Left ventricle myocardium superior (tissue), 1 donor: ENCODE measurements around the gene ABLIM1. TPM values are rescaled to one million over a fixed set of nuclear protein-coding genes. Genes with fewer than 3 reads are reported as not detected.

Experiments used
- ATAC-seq: fragments of 200-7000 bp; cut with Tn5 transposase; one replicate; pipeline ENCODE4 v1.9.1; 2020; ENCODE audit warnings: mild to moderate bottlenecking, moderate library complexity
- DNase-seq: peaks from one replicate; pipeline ENCODE4 v3.0.0-alpha.2; 2020
- intact Hi-C: fragments of 100-400 bp; cut with micrococcal nuclease; formaldehyde crosslinking; loops from one replicate; pipeline ENCODE4 v1.11.0; 2022
- total RNA-seq: library from RNA; stranded (reverse); fragmentation: NEBNext Ultra II Directional; extraction: Animal tissue kit (Norgen Biotek cat#: 25700); gene quantifications from one replicate; pipeline ENCODE4 v1.2.1, GENCODE V29; 2021
- donor health status: DM: no; HTN: yes; CAD: no; lungs with severe emphysema.

The ABLIM1 gene
- total RNA-seq, 1 donor from 2014 or later: 808 TPM

DNA sequence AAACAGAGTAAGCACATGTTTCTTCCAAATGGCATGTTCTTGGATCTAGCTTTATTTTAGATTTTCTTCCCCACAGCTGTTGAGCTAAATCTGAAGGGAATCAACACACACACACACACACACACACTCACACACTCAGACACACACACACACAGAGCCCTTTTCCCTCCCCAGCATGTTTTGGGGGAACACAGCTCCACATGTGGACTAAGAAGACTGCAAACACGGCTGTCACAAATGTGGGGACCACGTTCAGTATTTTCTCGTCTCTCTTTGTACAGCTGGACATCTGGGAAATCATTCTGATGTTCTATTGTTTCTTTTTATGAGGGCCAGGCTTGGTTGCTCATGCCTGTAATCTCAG lies 116.3 kb downstream of the ABLIM1 start:
- no peak for DNase-seq
- ATAC-seq: no peak
- intact Hi-C loops: no loop called here

DNA sequence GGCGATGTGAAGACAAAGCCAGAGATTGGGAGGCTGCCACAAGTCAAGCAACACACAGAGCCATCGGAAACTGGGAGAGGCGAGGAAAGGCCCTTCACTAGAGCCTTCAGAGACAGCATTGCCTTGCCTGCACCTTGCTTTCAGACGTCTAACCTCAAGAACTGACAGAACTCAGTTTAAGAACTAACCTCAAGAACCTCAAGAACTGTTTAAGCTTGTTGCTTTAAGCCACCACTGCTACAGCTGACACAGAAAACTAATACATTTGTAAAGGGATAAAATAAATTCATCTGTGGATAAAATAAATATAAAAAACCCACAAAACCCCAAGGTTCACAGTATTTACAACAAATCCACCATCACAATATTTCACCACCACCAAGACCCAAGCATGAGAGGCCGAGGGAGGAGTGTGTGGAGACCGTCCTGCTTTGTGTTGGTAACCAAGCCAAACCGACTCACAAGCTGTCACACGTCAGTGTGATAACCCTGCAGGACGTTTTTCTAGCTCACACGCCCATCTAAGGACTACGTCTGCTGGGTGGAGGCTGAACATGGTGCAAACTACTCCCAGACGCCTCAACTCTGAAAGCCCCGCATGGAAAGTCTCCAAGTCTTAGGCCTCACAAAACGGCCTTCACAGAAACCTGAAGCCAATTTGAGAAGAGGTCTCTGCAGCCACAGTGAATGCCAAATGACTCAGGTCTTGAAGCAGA lies 116.8 kb downstream of the ABLIM1 start:
- peak; percentile 88 for ATAC-seq
- intact Hi-C loops: no loop called here

DNA sequence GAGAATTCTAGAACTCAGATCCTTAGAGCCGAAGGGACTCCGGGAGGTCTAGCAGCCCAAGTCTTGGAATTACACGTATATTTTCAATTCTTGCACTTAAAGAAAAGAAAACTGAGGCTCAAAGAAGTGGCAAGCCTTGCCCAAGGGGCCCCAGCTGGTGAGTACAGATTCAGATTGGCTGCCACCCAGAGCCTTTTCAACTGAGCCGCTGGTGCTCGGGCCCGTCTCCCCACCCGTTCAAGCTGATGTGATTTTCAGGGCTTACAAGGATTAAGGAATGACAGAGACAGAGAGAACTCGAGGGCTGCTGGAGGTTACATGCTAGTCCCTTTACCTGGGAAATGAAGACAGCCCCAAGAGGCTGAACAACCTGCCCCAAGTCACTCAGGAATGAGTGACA lies 117.8 kb downstream of the ABLIM1 start:
- ATAC-seq (no peak), DNase-seq (no peak)
- intact Hi-C loops: no loop called here

More for the DNA sequence above, 116.8 kb downstream of the ABLIM1 start:
- DNase-seq: peak; percentile 69

DNA sequence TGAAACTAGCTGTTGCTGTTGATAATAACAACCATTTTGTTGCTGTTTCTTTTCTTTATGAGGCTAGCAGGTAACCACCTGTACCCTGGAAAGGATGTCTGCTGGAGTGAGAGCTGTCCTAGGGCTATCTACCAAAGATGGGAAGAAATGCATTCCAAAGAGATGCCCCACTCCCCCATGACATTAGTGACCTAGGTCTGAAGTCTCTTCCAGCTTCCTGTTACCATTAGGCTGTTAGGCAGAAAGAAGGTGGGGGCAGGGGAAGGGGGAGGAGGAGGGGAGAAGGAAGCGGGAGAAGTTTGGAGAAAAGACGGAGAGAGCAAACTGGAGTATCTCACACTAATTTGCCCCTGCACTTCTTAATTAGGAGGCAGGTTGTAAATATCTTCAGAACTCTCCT lies 118.5 kb downstream of the ABLIM1 start:
- no peak for ATAC-seq
- intact Hi-C loops: no loop called here
- DNase-seq: no peak

DNA sequence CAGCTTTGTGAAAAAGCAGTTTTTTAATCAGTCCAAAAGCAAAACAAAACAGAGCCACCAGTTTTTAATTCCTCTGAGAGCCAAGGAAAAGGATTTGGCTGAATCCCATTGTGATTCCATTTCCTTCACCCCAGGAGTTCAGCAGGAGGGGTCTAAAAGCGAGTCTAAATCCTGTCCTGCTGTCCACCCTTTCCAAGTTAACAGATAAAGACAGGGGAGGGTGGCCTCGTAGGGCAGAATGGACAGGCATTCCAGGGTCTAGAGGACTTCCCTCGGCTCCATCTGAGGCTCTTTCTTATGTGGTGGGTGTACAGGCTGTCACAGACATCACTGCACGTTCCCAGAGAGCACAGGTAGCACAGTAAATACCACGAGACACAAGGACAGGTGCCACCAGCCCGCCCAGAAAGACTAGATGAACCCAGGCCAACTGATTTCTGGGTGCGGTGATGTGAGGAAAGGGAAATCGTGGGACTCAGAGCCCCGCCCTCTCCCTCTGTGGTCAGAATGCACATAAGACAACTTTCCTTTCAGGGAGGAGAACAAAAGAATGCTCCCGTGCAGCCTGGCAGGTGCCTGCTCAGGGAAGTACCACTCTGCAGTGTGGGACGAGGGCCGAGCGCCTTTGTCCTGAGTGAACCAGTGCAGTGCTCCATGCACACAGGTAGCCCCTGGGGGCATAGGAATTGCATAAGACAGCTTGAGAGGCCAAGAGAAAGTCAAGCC lies 119.7 kb downstream of the ABLIM1 start:
- DNase-seq (no peak), ATAC-seq (no peak)
- intact Hi-C loops: no loop called here

DNA sequence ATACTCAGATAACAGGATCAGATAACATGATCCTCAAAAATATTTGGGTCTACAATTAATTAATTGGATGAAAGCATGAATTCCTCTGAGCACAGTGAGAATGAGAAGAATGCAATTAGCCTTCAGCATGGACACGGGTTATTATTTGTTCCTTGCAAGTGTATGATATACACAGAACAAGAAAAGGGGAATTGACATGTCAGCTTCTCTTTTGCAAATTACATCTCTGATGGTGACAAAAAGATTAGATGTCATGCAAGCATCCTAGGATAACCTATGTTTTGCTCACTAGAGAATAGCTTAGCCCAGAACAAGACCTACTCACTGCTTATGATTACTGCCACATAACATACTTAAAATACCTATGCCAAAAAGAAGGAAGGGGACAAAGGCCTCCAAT lies 120.3 kb downstream of the ABLIM1 start:
- no peak for ATAC-seq
- no peak for DNase-seq
- intact Hi-C loops: no loop called here

DNA sequence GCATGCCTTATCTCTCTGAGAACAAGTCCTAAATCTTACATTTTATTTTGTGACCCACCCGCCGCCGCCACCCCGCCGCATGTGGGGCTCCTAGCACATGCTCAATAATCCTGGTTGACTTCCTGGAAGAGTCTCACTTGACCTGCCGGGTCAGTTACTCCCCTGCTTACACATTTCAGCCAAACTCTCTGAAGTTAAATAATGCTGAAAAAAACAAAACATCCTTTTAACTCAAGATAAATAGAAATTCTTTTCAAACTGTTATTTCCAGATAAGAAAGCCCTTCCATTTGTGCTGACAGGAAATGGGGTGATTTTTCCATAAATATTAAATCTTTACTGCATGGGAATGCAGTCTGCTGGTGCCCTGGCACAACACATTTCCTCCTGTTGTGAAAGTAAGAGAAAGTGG lies 123.5 kb downstream of the ABLIM1 start:
- intact Hi-C loops: no loop called here
- DNase-seq (no peak), ATAC-seq (no peak)

DNA sequence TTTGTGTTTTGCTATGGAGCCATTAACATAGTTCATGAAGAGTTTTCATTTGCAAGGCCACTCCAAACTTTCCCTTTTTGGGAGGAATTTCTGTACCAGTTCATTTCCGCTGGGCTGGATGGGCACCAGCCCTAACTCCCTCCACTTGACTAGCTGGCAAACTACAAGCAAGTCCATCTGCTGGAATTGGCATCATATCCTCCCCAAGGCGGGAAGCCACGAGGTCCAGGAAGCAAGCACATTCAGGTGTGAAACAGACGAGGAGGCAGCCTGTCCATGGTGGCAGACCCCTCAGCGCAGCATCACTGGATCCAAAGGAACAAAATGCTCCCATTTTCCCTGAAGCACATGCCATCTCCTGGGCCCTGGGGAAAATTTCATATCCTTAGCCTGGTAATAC lies 125.8 kb downstream of the ABLIM1 start:
- intact Hi-C loops: no loop called here
- DNase-seq (no peak), ATAC-seq (no peak)

DNA sequence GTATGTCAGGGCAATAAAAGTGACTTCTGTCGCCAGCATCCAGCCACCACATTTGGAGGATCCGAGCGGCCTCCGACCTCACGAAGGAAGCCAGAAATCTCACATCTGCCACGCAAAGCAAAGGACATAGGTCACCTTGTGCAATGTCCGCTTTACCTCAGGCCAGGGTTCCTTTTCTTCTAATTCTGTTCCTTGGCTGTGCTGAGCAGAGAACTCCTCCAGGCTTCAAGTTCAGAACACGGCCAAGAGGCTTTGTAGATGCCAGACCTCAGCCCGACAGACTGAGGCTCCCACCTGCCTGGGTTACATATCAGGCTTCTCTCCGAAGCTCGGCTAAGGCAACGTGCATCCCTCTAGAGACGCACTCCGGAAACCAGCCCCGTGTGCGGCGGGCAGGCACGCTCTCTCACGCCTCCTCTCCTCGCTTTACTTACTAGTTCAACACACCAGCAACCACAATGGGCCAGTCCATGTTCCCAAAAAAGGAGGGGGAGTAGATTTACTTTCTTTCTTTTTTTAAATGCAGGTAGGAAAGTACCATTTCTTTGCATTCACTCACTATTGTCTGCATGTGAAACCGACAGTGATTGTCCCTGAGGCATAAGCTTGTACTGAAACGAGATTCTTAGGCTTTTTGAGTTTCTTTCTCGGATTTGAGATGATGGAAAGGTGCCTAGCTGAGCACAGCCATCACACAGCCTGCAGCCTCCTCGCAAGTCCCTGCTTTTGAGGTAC lies 131.4 kb downstream of the ABLIM1 start:
- ATAC-seq (peak; percentile 80), DNase-seq (peak; percentile 80)
- intact Hi-C loops: loop anchor here (10.0 kb wide), 1 partner anchor 52 kb away; no protein-coding TSS in a partner anchor

DNA sequence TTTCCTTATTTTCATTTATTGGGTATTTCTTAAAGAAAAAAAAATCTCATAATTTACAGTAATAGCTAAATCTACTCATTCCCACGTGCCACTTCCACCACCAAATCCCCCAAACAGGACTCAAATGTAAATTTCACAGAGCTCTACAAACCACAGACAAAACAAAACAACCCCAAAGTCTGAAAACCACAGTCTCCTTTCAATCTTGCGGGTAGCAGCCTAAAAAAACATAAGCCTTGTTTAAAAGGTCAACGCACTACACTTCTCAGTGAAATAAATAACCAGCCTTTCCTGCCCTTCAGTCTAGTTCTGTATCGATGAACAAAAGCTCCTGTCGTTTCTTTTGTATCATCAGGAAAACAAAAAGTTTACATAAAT lies 132.0 kb downstream of the ABLIM1 start:
- ATAC-seq (peak; percentile 2), DNase-seq (no peak)
- intact Hi-C loops: loop anchor here (10.0 kb wide), 1 partner anchor 51 kb away; no protein-coding TSS in a partner anchor

DNA sequence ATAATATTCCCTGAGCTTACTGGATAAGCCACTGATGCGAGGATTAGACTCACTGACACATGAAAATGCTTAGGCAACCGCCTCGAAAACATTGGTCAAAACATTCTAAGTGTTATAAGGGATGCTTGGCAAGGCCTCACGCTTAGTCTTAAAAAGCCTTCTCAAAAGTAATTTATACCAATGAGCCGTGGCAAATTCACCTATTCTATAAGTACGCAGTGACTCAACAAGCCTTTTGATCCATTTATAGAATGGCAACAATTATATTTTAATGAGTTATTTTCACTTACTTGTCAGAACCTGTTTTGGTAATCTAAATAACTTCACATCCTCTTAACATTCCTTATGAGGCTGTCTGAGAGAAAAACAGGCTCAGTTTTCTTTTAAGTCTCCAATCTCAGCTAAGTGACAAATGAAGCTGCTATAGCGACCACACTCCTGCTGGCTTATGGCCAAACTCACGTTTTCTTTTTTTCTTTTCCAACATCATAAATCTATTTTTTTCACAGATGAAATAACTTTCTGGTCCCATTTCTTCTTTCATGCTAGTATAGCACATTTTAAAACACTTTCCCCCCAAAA lies 132.6 kb downstream of the ABLIM1 start:
- intact Hi-C loops: loop anchor here (10.0 kb wide), 1 partner anchor 51 kb away; no protein-coding TSS in a partner anchor
- DNase-seq: no peak
- ATAC-seq: no peak

DNA sequence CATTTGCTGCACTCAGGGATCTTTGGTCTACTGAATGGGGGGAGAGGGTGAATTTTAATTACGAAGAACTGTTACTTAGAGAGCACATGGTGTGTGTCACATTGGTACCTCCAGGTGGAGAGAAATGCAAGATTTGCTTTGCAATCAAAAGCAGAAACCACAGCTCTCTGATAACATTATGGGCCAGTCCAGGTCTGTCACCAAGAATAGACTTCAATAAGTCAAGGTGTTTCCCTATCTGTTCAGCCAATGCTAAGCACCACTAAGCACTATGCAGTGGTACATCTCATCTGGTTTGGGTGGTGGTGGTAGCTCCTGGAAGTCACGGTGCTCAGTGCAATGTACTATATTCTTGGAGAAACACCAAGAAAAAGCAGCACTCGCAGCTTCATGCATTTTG lies 134.2 kb downstream of the ABLIM1 start:
- intact Hi-C loops: loop anchor here (10.0 kb wide), 1 partner anchor 49 kb away; no protein-coding TSS in a partner anchor
- ATAC-seq: no peak
- DNase-seq: no peak

DNA sequence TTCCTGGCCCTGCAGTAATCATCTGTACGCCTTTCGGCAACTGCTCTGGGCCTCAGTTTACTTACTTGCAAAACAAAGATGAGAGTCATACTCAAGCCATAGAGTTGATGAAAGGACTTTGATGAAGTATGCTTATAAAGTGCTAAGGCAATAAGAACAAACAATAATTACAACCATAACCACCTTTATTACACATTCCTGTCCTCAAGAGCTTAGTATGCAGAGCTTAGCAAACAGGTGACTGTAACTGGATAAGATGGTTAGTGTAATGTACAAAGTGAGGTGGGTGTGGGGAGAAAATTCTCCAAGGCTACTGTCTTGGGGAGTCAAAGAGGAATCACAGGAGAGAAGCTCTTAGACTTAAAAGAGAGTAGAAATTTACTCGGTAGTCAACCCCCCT lies 136.8 kb downstream of the ABLIM1 start:
- intact Hi-C loops: loop anchor here (10.0 kb wide), 1 partner anchor 46 kb away; no protein-coding TSS in a partner anchor
- DNase-seq (no peak), ATAC-seq (no peak)

DNA sequence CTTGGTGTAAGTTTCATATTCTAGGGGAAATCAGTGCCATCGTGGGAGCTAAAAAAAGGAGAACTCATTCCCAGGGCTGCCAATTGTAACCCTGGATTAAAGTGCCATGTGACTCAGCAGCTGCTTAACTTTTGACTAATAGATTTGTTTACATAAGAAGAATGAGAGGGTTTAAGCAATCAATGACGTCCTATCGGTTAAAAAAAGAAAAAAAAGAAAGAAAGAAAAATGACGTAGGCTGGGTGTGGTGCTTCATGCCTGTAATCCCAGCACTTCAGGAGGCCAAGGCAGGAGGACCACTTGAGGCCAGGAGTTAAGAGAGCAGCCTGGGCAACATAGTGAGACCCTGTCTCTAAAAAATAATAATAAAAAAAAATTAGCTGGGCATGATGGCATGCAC lies 137.6 kb downstream of the ABLIM1 start:
- intact Hi-C loops: loop anchor here (10.0 kb wide), 1 partner anchor 46 kb away; no protein-coding TSS in a partner anchor
- ATAC-seq (peak; percentile 4), DNase-seq (no peak)

DNA sequence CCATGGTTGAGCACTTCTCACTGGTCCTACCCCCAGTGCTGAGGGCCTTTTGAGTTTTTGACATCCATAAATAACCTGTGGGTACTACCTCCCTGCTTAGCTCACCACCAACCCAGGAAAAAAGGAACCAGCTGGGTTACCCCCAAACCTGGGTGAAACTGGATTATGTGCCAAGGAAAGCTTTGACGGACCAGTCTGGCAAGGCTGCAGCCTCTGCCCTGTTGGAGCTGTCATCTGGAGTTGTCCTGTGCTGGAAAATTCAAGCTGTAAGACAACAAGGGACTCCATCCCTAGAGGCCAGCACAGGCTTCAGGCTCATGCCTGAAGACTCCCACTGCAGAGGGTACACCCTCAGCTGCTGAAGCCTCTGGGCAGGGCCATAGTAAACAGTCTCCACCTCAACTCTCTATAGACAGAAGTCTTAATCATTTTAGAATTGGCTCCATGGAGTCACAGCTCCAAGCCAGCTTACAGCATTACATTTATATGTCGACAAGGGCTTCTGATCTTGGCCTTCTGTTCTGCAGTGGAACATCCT lies 138.2 kb downstream of the ABLIM1 start:
- no peak for DNase-seq
- peak; percentile 13 for ATAC-seq
- intact Hi-C loops: loop anchor here (10.0 kb wide), 1 partner anchor 45 kb away; no protein-coding TSS in a partner anchor

DNA sequence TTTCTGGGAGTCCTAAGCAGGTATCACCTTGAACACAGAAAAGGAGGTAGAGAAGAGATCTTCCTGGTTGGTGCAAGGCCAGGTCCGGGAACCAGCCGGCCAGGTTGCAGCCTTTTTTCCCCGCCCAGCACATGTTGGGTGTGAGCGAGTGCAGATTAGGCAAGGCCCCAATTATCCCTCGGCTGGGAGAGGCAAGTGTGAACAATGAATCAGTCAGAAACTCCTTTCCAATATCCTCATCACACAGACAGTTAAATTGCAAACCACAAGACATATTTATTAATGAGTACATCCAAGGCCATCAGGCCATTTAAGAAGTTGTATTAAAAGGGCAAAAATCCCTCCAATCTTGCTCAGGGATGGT lies 138.8 kb downstream of the ABLIM1 start:
- DNase-seq: peak; percentile 40
- intact Hi-C loops: no loop called here
- ATAC-seq: peak; percentile 32

DNA sequence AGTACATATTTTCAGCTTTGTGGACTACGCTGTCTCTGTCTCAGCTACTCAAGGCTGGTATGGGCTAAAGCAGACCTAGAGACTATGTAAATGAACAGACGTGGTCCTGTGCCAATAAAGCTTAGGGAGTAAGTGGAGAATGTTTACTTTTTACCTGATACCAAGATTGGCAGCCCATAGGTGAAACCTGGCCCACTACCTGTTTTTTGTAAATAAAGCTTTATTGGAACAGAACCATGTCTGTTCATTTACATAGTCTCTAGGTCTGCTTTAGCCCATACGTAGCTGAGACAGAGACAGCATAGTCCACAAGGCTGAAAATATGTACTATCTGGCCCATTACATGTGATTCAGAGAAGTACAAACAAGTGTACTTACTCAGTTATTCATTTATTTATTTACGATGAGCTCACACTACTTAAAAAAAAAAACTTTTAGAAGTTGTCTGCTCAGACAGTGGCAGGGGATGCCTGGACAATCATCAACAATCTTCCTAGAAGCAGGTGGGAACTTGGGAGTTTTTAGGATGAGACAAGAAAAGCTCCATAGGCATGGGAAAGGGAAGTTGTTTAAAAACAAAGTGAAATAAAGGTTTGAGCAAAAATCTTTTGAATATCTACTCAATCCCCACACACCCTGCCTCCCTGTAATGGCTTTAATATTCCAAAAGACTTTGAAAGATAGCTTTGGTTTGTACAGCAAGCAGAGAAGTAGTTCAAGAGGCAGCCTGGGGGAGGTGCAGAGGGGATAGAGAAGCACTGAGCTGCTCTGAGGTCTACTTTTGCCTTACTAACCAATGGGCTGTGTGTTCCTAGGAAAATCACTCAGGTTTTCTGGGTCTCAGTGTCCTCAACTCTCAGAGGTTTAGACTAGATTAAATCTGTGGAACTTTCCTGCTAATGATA lies 139.4 kb downstream of the ABLIM1 start:
- ATAC-seq (no peak), DNase-seq (no peak)
- intact Hi-C loops: no loop called here
